ENCODE data around the gene GGT5.
"Not testable (repeated sequence)": the region's sequence is repeated elsewhere in the genome, so short reads cannot be mapped to it uniquely, and the experiment has no call there.

The GGT5 gene, protein sequence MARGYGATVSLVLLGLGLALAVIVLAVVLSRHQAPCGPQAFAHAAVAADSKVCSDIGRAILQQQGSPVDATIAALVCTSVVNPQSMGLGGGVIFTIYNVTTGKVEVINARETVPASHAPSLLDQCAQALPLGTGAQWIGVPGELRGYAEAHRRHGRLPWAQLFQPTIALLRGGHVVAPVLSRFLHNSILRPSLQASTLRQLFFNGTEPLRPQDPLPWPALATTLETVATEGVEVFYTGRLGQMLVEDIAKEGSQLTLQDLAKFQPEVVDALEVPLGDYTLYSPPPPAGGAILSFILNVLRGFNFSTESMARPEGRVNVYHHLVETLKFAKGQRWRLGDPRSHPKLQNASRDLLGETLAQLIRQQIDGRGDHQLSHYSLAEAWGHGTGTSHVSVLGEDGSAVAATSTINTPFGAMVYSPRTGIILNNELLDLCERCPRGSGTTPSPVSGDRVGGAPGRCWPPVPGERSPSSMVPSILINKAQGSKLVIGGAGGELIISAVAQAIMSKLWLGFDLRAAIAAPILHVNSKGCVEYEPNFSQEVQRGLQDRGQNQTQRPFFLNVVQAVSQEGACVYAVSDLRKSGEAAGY

DNA sequence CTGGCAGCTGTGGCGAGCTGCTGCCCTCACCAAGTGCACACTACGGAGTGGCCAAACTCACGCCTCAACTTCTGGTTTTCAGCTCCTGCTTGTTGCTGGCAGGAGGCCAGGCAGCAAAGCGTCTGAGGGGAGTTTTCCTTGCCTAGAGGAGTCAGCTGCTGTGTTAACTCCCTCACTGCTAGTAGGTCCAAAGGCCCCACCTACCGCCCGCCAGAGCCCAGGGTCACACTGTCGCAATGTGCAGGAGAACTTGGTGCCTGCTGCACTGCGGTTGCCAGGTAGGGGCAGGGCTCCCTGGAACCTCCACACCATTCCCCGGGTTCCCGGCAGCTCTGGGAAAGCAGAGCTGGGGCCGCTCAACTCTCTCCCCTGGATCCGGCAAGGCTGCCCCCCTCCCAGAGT is at the start of gene GGT5:
Gene GGT5, minus strand, starts transcription at position 53 of the 402 bp plus-strand sequence. CDS start 357 bp downstream, outside the sequence.
- H3K27ac ChIP-seq = not testable (repeated sequence)

DNA sequence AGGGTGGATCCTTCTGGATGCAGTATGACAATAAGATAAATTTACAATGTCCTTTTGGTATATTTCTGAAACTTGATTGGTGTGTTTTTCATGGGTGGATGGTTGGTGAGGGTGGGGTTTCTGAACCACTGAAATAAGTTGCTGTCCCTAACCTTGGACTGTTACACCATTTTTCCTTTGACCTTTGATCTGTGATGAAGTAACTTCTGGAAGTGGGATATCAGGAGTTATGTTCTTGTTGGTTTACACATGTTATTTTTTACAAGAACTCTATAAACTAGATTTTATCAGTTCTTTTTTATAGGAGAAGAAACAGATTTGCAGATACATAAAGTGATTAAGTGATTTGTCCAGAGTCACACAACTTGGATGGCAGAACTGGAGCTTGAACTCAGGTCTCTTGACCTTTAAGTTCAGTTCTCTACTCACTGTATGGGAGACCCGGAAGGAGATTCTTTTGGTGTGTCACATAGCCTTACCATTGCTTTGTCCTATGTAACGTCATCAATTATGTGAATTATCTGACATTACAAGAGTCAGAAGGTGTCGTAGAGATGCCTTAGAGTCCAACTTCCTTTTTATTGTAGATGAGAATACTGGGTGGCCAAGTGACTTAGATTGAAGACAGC is 47.4 kb upstream of the GGT5 start:
- peak overlapping the region; percentile 37 for H3K27ac ChIP-seq

DNA sequence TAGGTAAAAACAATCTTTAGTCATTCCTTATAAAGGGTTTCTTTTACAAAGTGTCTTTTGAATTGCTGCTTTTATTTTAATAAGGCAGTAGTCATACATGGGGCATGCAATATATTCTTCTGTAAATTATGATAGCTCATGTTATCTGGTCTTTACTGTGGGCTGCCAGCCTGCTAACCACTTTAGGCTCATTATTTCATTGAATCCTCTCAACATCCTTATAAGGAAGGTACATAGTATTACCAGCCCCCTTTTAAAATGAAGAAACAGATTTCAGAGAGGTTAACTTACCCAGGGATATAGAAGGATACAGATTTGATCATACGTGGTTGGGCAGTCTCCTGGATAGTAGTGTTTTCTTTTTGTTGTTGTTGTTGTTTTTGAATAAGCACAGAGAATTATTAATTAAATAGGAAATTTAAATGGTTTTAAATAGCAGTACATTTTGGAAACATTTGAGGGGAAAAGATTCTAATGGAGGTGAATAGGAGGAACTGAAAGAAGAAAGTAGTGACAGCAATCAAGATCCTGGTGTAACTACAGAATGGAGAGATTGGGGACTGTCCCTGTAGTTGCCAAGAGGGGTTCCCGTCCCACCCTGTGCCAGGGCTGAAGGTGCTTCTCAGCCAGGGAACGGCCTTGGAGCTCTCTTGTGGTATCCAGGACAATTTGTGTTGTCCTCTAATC is 46.8 kb upstream of the GGT5 start:
- TF ChIP-seq, protein P1, sequence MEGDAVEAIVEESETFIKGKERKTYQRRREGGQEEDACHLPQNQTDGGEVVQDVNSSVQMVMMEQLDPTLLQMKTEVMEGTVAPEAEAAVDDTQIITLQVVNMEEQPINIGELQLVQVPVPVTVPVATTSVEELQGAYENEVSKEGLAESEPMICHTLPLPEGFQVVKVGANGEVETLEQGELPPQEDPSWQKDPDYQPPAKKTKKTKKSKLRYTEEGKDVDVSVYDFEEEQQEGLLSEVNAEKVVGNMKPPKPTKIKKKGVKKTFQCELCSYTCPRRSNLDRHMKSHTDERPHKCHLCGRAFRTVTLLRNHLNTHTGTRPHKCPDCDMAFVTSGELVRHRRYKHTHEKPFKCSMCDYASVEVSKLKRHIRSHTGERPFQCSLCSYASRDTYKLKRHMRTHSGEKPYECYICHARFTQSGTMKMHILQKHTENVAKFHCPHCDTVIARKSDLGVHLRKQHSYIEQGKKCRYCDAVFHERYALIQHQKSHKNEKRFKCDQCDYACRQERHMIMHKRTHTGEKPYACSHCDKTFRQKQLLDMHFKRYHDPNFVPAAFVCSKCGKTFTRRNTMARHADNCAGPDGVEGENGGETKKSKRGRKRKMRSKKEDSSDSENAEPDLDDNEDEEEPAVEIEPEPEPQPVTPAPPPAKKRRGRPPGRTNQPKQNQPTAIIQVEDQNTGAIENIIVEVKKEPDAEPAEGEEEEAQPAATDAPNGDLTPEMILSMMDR (IDR thresholded peaks at IDR 0.05) = no peak
- TF ChIP-seq ZFX (IDR thresholded peaks at IDR 0.05; ENCODE audit: borderline replicate concordance) = no peak
- peak overlapping the region; percentile 37 for H3K27ac ChIP-seq

DNA sequence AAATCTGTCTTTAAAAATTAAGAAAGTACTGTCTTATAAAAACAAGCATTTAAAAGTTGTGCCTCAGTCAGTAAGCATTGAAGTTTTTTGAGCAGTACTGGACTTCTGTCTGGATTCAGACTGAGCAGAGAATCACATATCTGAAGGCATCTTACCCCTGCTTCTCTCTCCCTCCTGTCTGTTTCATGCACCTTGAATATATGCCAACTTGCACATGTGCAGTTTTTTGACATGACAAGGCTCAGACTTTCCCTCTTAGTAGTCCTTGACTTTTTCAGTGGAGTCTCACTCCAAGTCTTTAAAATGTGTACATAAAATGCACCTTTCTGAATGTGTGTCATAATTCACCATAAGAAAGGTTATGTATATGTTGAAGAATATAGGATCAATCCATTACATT is 45.6 kb upstream of the GGT5 start:
- TF ChIP-seq, protein P1 (IDR thresholded peaks at IDR 0.05) = no peak
- TF ChIP-seq ZFX (IDR thresholded peaks at IDR 0.05; ENCODE audit: borderline replicate concordance) = no peak
- peak overlapping the region; percentile 49 for H3K27ac ChIP-seq

DNA sequence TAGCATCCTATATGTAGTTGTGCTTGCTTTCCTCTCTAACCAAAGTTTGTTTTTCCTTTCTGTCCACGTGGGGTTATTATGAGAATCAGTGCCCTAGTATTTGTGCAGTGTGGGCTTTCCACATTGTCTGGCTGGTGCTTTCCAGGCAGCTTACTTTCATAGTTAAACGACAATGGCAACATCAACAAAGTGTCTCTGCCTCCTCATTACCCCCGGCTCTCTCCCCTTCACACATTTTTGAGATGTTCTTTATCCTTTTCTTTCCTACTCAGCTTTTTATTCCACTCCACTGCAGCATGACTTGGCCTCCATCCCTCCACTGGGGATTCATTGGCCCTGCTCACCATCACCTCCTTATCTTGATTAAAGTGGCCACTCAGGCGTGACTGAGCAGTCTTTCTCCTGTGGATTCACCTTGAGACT is 44.9 kb upstream of the GGT5 start:
- H3K27ac ChIP-seq = peak overlapping the region; percentile 49
- no peak for TF ChIP-seq ZFX (IDR thresholded peaks at IDR 0.05; ENCODE audit: borderline replicate concordance)
- TF ChIP-seq, protein P1 (IDR thresholded peaks at IDR 0.05) = no peak

DNA sequence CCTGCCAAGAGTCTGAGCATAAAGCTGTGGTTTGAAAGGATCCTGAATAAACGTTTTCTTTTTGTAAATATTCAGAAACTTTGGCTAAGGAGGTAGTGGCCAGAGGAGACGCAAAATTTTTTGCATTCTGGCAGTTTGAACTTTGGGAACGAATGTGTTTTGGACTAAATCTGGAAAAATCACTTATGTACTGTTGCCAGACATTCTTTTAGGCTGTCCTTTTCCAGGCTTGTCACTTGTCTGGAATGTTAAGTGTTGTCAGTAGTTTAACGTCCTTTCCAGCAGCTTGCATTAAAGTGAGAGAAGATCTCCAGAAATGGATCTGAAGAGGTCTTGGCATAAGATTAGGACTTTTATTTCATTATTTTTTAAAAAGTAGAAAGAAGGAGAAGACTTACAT is 44.2 kb upstream of the GGT5 start:
- TF ChIP-seq, protein P1 (IDR thresholded peaks at IDR 0.05) = no peak
- no peak for TF ChIP-seq ZFX (IDR thresholded peaks at IDR 0.05; ENCODE audit: borderline replicate concordance)
- H3K27ac ChIP-seq = no peak overlapping the region

DNA sequence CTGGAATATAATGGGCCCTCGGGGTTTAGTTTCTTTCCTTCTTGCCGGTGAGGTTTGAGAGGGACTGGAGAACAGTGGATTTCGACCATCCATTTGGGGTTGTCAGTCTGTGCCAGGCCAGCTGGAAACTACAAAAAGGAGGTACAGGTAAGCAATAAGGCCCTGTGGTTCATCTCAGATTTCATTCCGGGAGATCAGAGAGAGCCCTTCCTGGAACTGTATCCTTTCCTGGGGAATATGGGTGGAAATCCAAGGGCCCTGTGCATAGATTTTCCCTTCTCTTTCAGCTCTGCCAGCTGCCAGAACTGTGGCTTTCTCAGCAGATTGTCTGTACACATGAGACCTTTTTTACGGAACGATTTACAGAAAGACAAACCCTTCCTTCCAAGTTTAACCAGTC is 42.9 kb upstream of the GGT5 start:
- not testable (repeated sequence) for H3K27ac ChIP-seq

DNA sequence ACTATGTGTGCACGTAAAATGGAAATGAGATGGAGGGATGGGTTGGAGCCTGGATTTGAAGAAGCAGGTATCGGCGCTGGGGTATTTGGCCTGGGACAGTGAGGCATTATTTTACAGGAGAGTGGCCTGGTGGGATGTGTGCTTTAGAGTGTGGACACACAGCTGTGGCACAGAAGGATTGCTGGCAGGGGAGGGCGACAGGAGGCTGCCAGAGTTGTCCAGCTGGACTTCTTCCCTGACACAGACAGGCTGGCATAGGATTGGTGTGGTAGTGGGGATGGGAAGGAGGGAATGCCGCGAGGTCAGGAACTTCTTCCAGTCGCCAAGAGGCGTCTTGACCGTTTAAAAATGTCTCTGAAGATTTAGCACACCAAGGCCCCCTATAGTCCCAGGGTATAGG is 42.3 kb upstream of the GGT5 start:
- H3K27ac ChIP-seq = not testable (repeated sequence)

DNA sequence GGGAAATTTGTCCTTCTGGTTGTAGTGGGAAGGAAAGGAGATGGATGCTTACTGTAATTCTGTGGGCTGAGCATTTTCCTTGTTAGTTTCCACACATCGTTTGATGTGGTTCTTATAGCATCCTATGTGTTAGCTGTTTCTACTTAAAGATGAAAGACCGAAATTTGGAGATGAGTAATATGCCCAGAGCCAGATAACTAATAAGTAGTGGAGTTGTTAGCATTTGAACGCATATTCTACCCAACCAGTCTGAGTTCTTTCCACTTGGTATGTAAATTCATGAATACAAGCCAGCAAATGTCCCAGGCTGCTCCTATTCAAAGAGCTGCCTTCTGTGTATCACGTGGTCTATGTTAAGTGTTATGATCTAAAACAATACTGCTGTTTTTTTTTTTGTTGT is 40.4 kb upstream of the GGT5 start:
- TF ChIP-seq, protein P1 (IDR thresholded peaks at IDR 0.05) = no peak
- TF ChIP-seq ZFX (IDR thresholded peaks at IDR 0.05; ENCODE audit: borderline replicate concordance) = no peak
- no peak overlapping the region for H3K27ac ChIP-seq

Data from 22Rv1 (cell line).